ENCODE measurements around the gene PILRA. TPM values are rescaled to one million over a fixed set of nuclear protein-coding genes. Genes with fewer than 3 reads are reported as not detected.

Gene PILRA
- total and polyA plus RNA-seq, 10 of the 15 experiments (the other 5 are each of a cell fraction or from before 2014, with no cell fraction given) = 6.6 to 43.3 (median 11.5) TPM

DNA sequence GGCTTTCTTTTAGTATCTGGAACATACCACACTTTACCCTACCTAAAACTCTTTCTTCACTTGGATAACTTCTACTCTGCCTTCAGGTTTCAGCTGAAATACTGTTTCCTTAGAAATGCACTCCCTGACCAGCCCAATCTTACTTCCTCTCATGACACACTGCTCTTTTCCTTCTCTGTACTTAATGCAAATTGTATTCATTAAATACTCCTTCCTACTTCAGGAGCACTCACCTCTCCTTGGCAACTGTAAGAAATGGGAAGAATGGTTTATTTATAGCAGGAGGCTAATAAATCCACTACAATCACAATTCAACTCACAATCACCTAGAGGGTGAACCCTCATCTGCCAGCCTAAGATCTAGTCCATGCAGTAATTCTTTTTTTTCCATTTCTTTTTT, 40.1 kb downstream of the PILRA start:
- H4K20me1 ChIP-seq (ENCODE audit: control insufficient read depth, insufficient read depth) = no peaks in the 10 kb centered on the region
- SMC1A ChIA-PET (ENCODE audit: uncharacterized antibody, unreplicated experiment) = interaction anchor here (1.2 to 2.4 kb wide), 4 partner anchors 9 to 48 kb away, joined by 3 to 8 read pairs (median 5); partner anchors contain the start of gene ZCWPW1
- POLR2A ChIA-PET = interaction anchor here (0.6 to 1.4 kb wide), 5 partner anchors 11 to 263 kb away, joined by 3 to 4 read pairs (median 3); partner anchors contain the start of gene MEPCE
- RAD21 ChIA-PET (ENCODE audit: unreplicated experiment) = interaction anchor here (1.6 kb wide), 1 partner anchor 39 kb away, joined by 5 read pairs; no protein-coding TSS in a partner anchor
- no peaks in the 10 kb centered on the region for H3K27me3 ChIP-seq (replicated peaks in 1 of 2; ENCODE audit: control insufficient read depth in 2 of 2, insufficient read depth in 2 of 2, low read length in 1 of 2)
- H3K9me3 ChIP-seq (replicated peaks; ENCODE audit: control insufficient read depth, insufficient read depth, low read length) = no peaks in the 10 kb centered on the region; the same call in 2 of the 3 replicates
- DNase-seq (ENCODE audit: low read depth, low spot score) = no peak
- peak overlapping the region; percentile 73 for H3K4me2 ChIP-seq (ENCODE audit: control insufficient read depth, insufficient read depth)
- peak overlapping the region; percentile 54 for H2AFZ ChIP-seq (ENCODE audit: control insufficient read depth, low read depth, low read length)
- BruUV-seq (replicated peaks) = no TSS peak
- peak; percentile 64 for FAIRE-seq
- CTCF ChIA-PET = interaction anchor here (1.0 to 1.7 kb wide), 2 partner anchors 39 to 64 kb away, joined by 3 to 7 read pairs; no protein-coding TSS in a partner anchor
- H3K79me2 ChIP-seq (ENCODE audit: control insufficient read depth, insufficient read depth, low read length) = no peaks in the 10 kb centered on the region
- intact Hi-C loops (cut with micrococcal nuclease; ENCODE audit: unreplicated experiment) (no loop called here), in situ Hi-C loops (cut with MboI) (no loop called here)
- H3K27ac ChIP-seq (ENCODE audit: control insufficient read depth, insufficient read depth) = peak overlapping the region; percentile 50
- H3K9ac ChIP-seq (ENCODE audit: control insufficient read depth, insufficient read depth, low read length) = peak overlapping the region; percentile 19; the same call in 1 of the 2 replicates
- H3K4me3 ChIP-seq = no peak overlapping the region; the same call in 1 of the 2 replicates
- no peaks in the 10 kb centered on the region for H3K36me3 ChIP-seq (ENCODE audit: control insufficient read depth in 2 of 2, insufficient read depth in 2 of 2, low read length in 1 of 2)
- H3K4me1 ChIP-seq (ENCODE audit: control insufficient read depth, insufficient read depth, low read length) = peaks cover 11% of the 10 kb centered on the region
- ATAC-seq = peak; percentile 60
- TF ChIP-seq ZSCAN29 (IDR thresholded peaks at IDR 0.05) (no peak), RBBP5 (conservative IDR thresholded peaks at IDR 0.05) (no peak), FOS (IDR thresholded peaks at IDR 0.05; ENCODE audit: borderline replicate concordance, extremely low read depth, insufficient read length) (no peak), BHLHE40 (IDR thresholded peaks at IDR 0.05; ENCODE audit: borderline replicate concordance in 1 of 2, low read depth in 2 of 2, low read length in 1 of 2) (no peak), NR2C2 (IDR thresholded peaks at IDR 0.05; ENCODE audit: borderline replicate concordance, control insufficient read depth, insufficient read length, low read depth) (no peak), POLR2AphosphoS5 (IDR thresholded peaks at IDR 0.05; ENCODE audit: low read length) (no peak), ZNF217 (IDR thresholded peaks at IDR 0.05) (no peak), YY1 (IDR thresholded peaks at IDR 0.05; ENCODE audit: low read depth, low read length) (no peak), RB1 (IDR thresholded peaks at IDR 0.05; ENCODE audit: borderline replicate concordance) (no peak), WRNIP1 (IDR thresholded peaks at IDR 0.05; ENCODE audit: borderline replicate concordance, low read depth, low read length) (no peak), POU2F2 (IDR thresholded peaks at IDR 0.05; ENCODE audit: borderline replicate concordance, low read depth, low read length) (no peak), RAD51 (IDR thresholded peaks at IDR 0.05) (no peak), SUZ12 (IDR thresholded peaks at IDR 0.05; ENCODE audit: unreplicated experiment) (no peak), LARP7 (IDR thresholded peaks at IDR 0.05) (no peak), MXI1 (IDR thresholded peaks at IDR 0.05; ENCODE audit: low read depth, low read length) (no peak), TCF3 (IDR thresholded peaks at IDR 0.05; ENCODE audit: borderline replicate concordance, insufficient read depth, low read depth, low read length) (no peak), MYC (IDR thresholded peaks at IDR 0.05; ENCODE audit: insufficient read depth, insufficient read length, insufficient replicate concordance, low read length, severe bottlenecking) (no peak)
- TF ChIP-seq, protein P1, sequence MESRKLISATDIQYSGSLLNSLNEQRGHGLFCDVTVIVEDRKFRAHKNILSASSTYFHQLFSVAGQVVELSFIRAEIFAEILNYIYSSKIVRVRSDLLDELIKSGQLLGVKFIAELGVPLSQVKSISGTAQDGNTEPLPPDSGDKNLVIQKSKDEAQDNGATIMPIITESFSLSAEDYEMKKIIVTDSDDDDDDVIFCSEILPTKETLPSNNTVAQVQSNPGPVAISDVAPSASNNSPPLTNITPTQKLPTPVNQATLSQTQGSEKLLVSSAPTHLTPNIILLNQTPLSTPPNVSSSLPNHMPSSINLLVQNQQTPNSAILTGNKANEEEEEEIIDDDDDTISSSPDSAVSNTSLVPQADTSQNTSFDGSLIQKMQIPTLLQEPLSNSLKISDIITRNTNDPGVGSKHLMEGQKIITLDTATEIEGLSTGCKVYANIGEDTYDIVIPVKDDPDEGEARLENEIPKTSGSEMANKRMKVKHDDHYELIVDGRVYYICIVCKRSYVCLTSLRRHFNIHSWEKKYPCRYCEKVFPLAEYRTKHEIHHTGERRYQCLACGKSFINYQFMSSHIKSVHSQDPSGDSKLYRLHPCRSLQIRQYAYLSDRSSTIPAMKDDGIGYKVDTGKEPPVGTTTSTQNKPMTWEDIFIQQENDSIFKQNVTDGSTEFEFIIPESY (IDR thresholded peaks at IDR 0.05) = no peak
- TF ChIP-seq, protein P2, sequence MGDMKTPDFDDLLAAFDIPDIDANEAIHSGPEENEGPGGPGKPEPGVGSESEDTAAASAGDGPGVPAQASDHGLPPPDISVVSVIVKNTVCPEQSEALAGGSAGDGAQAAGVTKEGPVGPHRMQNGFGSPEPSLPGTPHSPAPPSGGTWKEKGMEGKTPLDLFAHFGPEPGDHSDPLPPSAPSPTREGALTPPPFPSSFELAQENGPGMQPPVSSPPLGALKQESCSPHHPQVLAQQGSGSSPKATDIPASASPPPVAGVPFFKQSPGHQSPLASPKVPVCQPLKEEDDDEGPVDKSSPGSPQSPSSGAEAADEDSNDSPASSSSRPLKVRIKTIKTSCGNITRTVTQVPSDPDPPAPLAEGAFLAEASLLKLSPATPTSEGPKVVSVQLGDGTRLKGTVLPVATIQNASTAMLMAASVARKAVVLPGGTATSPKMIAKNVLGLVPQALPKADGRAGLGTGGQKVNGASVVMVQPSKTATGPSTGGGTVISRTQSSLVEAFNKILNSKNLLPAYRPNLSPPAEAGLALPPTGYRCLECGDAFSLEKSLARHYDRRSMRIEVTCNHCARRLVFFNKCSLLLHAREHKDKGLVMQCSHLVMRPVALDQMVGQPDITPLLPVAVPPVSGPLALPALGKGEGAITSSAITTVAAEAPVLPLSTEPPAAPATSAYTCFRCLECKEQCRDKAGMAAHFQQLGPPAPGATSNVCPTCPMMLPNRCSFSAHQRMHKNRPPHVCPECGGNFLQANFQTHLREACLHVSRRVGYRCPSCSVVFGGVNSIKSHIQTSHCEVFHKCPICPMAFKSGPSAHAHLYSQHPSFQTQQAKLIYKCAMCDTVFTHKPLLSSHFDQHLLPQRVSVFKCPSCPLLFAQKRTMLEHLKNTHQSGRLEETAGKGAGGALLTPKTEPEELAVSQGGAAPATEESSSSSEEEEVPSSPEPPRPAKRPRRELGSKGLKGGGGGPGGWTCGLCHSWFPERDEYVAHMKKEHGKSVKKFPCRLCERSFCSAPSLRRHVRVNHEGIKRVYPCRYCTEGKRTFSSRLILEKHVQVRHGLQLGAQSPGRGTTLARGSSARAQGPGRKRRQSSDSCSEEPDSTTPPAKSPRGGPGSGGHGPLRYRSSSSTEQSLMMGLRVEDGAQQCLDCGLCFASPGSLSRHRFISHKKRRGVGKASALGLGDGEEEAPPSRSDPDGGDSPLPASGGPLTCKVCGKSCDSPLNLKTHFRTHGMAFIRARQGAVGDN (IDR thresholded peaks at IDR 0.05) = no peak
